Esophagus squamous epithelium (tissue), 4 donors: ENCODE data around the gene MLLT3.

Experiments
- CTCF ChIP-seq, 6 experiments: fragments of 450-650 bp in 4 of 6; fragments of 200-600 bp in 2 of 6; sonication (generic) in 2 of 6; IDR thresholded peaks; one replicate each; pipeline ENCODE4 v1.5.1; 2016 to 2019; ENCODE audit warnings: antibody characterized with exemption in 6 of 6, mild to moderate bottlenecking in 4 of 6, moderate library complexity in 4 of 6
- POLR2A ChIP-seq, 4 donors: fragments of 450-650 bp; IDR thresholded peaks; one replicate each; pipeline ENCODE4 v1.6.1; 2017; ENCODE audit warnings: antibody characterized with exemption in 4 of 4, mild to moderate bottlenecking in 4 of 4, moderate library complexity in 3 of 4

- TF ChIP-seq POLR2A (IDR thresholded peaks at IDR 0.05) (no peak), CTCF (IDR thresholded peaks at IDR 0.05) (no peak)
These were observed 158.5 kb downstream of the MLLT3 start for GRCh38 chr9:20463823-20464222.
